CD4-positive, alpha-beta T cell (primary cell): ENCODE results near the gene PFKL. TPM values are rescaled to one million over a fixed set of nuclear protein-coding genes. Genes with fewer than 3 reads are reported as not detected.
"Not testable (repeated sequence)": the region's sequence is repeated elsewhere in the genome, so short reads cannot be mapped to it uniquely, and the experiment has no call there.

Experiments used
- ATAC-seq: fragments of 200-7000 bp; cut with Tn5 transposase; one replicate; pipeline ENCODE4 v1.10.0; 2022; ENCODE audit warnings: mild to moderate bottlenecking; ENCODE audit not compliant: poor library complexity
- CTCF ChIA-PET: fragments of 350-600 bp; sonication (Branson Sonifier 250); formaldehyde crosslinking; loops from one replicate; lab custom pipeline; 2021; ENCODE audit warnings: antibody characterized with exemption, inconsistent platforms; lab: Charles Lee
- POLR2A ChIA-PET: fragments of 350-600 bp; sonication (Branson Sonifier 250); formaldehyde crosslinking; loops from one replicate; lab custom pipeline; 2021; ENCODE audit warnings: antibody characterized with exemption, inconsistent platforms; lab: Charles Lee
- DNase-seq, 14 experiments: peaks; one replicate each; pipeline ENCODE4 v3.0.0-alpha.2; 2013 to 2020; ENCODE audit warnings: mixed read lengths in 2 of 14
- H3K27ac ChIP-seq, 2 donors: one replicate each; pipeline versions ENCODE4 v1.5.1 to v1.7.0; 2013; ENCODE audit warnings: low read length in 2 of 2, low read depth in 1 of 2, mild to moderate bottlenecking in 1 of 2
- H3K27me3 ChIP-seq, 2 experiments: 1 replicate in 1 of 2; 2 replicates in 1 of 2; pipeline versions ENCODE4 v1.6.1 to v1.7.0; 2013; ENCODE audit warnings: low read length in 2 of 2, control low read depth in 1 of 2, mild to moderate bottlenecking in 1 of 2, moderate library complexity in 1 of 2; ENCODE audit not compliant: insufficient read depth in 2 of 2, control insufficient read depth in 1 of 2
- H3K36me3 ChIP-seq: one replicate; pipeline ENCODE4 v1.6.1; 2013; ENCODE audit warnings: low read length, control low read depth; ENCODE audit not compliant: insufficient read depth
- H3K4me1 ChIP-seq: one replicate; pipeline ENCODE4 v1.6.1; 2013; ENCODE audit warnings: low read length, control low read depth; ENCODE audit not compliant: insufficient read depth
- H3K4me3 ChIP-seq: one replicate; pipeline ENCODE4 v1.5.1; 2013; ENCODE audit warnings: mild to moderate bottlenecking, low read length, moderate library complexity
- H3K9me3 ChIP-seq, 2 experiments: 1 replicate in 1 of 2; 2 replicates in 1 of 2; pipeline versions ENCODE4 v1.6.1 to v1.7.0; 2013; ENCODE audit warnings: low read length in 2 of 2, mild to moderate bottlenecking in 2 of 2, control low read depth in 1 of 2, moderate library complexity in 1 of 2; ENCODE audit not compliant: control insufficient read depth in 1 of 2, insufficient read depth in 1 of 2
- H3K27ac Mint-ChIP-seq: one replicate; pipeline ENCODE4 v1.8.0; 2020; ENCODE audit warnings: mixed read lengths
- H3K27me3 Mint-ChIP-seq: one replicate; pipeline ENCODE4 v1.8.0; 2021; ENCODE audit warnings: mixed read lengths
- H3K36me3 Mint-ChIP-seq: one replicate; pipeline ENCODE4 v1.8.0; 2021; ENCODE audit warnings: low read depth, mixed read lengths
- H3K4me1 Mint-ChIP-seq: one replicate; pipeline ENCODE4 v1.8.0; 2021; ENCODE audit warnings: low read depth, mixed read lengths
- H3K4me3 Mint-ChIP-seq: one replicate; pipeline ENCODE4 v1.8.0; 2020; ENCODE audit warnings: mild to moderate bottlenecking, mixed read lengths
- H3K9me3 Mint-ChIP-seq: one replicate; pipeline ENCODE4 v1.8.0; 2020; ENCODE audit warnings: mixed read lengths
- CTCF ChIP-seq: fragments of 200-600 bp; IDR thresholded peaks from one replicate; pipeline ENCODE4 v1.8.0; 2022; ENCODE audit warnings: antibody characterized with exemption, mild to moderate bottlenecking
- intact Hi-C, 2 experiments: fragments of 100-400 bp; cut with DNase I in 1 of 2; cut with micrococcal nuclease in 1 of 2; formaldehyde crosslinking; loops; one replicate each; pipeline versions ENCODE4 v1.15.1 to v1.9.0; 2023 to 2025; cut with DNase I, micrococcal nuclease
- total RNA-seq, 174 experiments: library from RNA in 2 of 174; stranded (reverse) in 2 of 174; gene quantifications; one replicate each; pipeline ENCODE4 v1.2.3 and lab custom pipeline; 2021 to 2026

PFKL gene
- total RNA-seq, 2 experiments from 2014 or later: 115 to 117 TPM

GRCh38 chr21:44301961-44302406 lies 2.1 kb downstream of the PFKL start:
- no peaks in the 10 kb centered on the region for H3K9me3 Mint-ChIP-seq
- peaks cover 52% of the 10 kb centered on the region for H3K4me1 Mint-ChIP-seq
- peak overlapping the region; percentile 1 for H3K4me3 ChIP-seq
- TF ChIP-seq CTCF: no peak
- H3K9me3 ChIP-seq: no peaks in the 10 kb centered on the region
- peak overlapping the region; percentile 92 for H3K4me3 Mint-ChIP-seq
- no peaks in the 10 kb centered on the region for H3K27me3 Mint-ChIP-seq
- H3K4me1 ChIP-seq: peaks cover 79% of the 10 kb centered on the region
- H3K27me3 ChIP-seq: no peaks in the 10 kb centered on the region
- ChIA-PET CTCF (no interaction called here), POLR2A (interaction anchor here (2.0 kb wide), 1 partner anchor 36 kb away, joined by 10 read pairs; the partner anchor contains the start of gene CFAP410)
- DNase-seq (no peak), ATAC-seq (no peak)
- intact Hi-C loops: loop anchor here in 1 of 2 experiments (2.0 to 5.0 kb wide), 2 partner anchors 35 to 50 kb away; partner anchors contain the start of gene TRPM2
- peaks cover 6% of the 10 kb centered on the region for H3K36me3 Mint-ChIP-seq
- peaks cover 21% of the 10 kb centered on the region for H3K36me3 ChIP-seq
- H3K27ac Mint-ChIP-seq: peak overlapping the region; percentile 83
- H3K27ac ChIP-seq: no peak overlapping the region

- intact Hi-C loops: loop anchor here in 1 of 2 experiments (5.0 kb wide), 1 partner anchor 50 kb away; the partner anchor contains the start of gene TRPM2
- ATAC-seq, H3K27ac ChIP-seq, H3K9me3 ChIP-seq, H3K9me3 Mint-ChIP-seq, H3K4me3 ChIP-seq, CTCF ChIA-PET, H3K27me3 Mint-ChIP-seq, H3K27me3 ChIP-seq, POLR2A ChIA-PET: not testable (repeated sequence)
- H3K4me3 Mint-ChIP-seq: peak overlapping the region; percentile 92
- DNase-seq: peak in 1 of 14 experiments; percentile 20
- H3K27ac Mint-ChIP-seq: peak overlapping the region; percentile 85
- Histone ChIP-seq H3K4me1 (peaks cover 76% of the 10 kb centered on the region), H3K36me3 (peaks cover 29% of the 10 kb centered on the region)
- peaks cover 13% of the 10 kb centered on the region for H3K36me3 Mint-ChIP-seq
- peaks cover 45% of the 10 kb centered on the region for H3K4me1 Mint-ChIP-seq
Measured at GRCh38 chr21:44302573-44303401, 2.9 kb downstream of the PFKL start.

GRCh38 chr21:44303490-44303981 lies 3.7 kb downstream of the PFKL start:
- TF ChIP-seq CTCF: no peak
- Histone ChIP-seq H3K36me3 (peaks cover 35% of the 10 kb centered on the region), H3K4me3 (no peak overlapping the region), H3K27me3 (no peaks in the 10 kb centered on the region), H3K27ac (peak overlapping the region in 1 of 2 donors; percentile 24), H3K4me1 (peaks cover 73% of the 10 kb centered on the region), H3K9me3 (no peaks in the 10 kb centered on the region)
- CTCF ChIA-PET: no interaction called here
- peaks cover 19% of the 10 kb centered on the region for H3K36me3 Mint-ChIP-seq
- H3K4me1 Mint-ChIP-seq: peaks cover 38% of the 10 kb centered on the region
- H3K9me3 Mint-ChIP-seq: no peaks in the 10 kb centered on the region
- H3K4me3 Mint-ChIP-seq: peak overlapping the region; percentile 92
- POLR2A ChIA-PET: no interaction called here
- H3K27me3 Mint-ChIP-seq: no peaks in the 10 kb centered on the region
- DNase-seq (peak in 2 of 14 experiments; percentile 29 to 36), ATAC-seq (no peak)
- intact Hi-C loops: loop anchor here in 1 of 2 experiments (5.0 kb wide), 1 partner anchor 49 kb away; the partner anchor contains the start of gene TRPM2
- peak overlapping the region; percentile 85 for H3K27ac Mint-ChIP-seq
